GM18502 (cell line): Measurements from ENCODE around the gene HOXB9.

Experiments
- ATAC-seq: cut with Tn5 transposase; IDR thresholded peaks from one replicate; pipeline ENCODE4 v1.9.1; 2021; ENCODE audit warnings: mild to moderate bottlenecking; ENCODE audit not compliant: unreplicated experiment, poor library complexity

The HOXB9 gene

DNA sequence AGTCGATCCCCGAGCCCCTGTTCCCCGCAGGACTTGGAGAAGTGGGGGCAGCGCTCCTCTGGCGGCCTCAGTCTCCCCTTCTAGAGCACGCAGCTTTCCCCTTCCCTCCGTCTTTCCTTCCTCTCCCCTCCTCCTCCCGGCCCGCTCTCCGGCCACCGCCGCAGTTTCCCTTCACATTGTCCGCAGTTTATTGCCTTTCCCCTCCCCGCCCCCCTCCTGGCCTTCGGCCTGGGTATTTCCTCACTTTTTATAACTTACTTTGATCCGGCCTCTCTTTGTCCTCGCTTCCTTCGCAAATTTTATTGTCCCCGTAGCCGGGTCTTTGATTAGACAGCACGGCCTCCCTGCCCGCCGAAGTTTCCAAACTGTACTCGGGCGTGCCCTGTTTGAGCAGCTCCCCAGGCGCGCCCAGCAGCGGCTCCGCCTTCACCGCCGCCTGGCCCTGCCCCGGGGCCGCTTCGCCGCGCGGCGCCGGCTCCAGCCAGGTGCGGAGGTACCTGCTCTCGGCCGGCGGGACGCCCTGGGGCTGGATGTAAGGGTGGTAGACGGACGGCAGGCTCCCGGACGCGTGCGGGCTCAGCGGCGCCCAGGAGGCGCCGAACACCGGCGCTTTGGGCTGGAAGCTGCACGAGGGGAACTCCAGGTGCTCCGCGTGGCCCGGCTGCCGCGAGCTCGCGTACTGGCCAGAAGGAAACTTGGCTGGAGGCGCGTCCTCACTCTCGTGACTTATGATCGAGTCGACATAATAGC is 488 bp downstream of the HOXB9 start:
- no peak for ATAC-seq

DNA sequence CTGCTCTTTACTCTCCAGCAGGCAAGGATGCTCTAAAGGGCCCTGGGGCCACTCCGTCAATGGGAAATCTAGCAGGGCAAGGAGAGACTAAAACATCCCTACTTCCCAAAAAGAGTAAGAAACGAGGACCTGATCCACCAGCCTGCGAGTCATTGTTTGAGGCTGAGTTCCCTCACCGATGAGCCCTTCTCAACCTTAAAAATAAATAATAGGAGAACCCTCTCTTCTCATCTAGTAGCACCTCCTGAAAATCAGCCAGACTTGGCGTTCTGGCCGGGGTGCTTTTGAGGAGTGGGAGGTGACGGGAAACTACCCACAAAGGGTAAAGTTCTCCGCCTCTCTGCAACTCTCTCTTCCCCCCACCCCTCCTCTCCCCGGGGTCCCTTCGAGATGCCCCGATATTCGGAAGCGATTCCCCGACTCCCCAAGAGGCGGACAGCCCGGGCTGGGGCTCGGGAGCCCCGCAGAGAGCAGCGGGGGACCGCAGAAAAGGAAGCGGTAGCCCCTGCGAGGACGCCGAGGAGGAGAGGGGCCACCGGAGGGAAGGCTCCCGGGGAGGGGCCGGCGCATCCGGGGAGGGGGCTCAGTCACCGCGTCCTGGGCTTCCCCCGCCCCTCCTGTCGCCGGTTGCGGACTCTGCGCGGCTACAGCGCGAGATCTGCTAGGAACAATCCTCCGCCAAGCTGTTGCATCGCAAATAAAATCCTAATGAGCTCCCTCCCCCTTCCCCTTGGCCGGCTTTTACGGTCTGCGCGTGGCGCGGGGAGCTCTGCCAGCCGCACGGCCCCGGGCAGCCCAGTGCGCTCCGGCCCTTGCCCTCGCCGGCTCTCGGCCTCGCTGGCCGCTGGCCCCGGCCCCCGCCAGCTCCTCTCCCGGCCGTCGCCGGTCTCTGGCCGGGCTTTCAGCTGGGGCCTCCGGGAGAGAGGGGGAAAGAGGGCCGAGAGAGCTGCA is 1.3 kb downstream of the HOXB9 start:
- ATAC-seq = no peak

DNA sequence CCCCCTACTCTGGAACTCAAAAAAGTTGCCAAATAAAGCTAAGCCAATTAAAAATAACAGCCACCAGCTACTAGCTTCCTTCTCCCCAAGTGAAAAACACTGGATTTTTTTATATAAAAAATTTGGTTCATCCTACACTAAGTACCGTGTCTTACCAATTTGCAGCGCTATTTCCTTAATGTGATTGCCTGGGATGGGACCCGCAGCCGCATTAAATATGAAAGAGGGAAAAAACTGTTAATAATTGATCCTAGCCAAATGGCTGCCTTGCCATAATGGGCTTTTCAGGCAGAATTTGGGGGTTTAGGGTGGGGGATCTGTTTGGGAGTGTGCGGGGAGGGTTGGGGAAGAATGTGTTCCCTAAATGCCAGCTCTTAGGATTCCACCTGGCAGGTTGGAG is 2.0 kb downstream of the HOXB9 start:
- ATAC-seq = no peak

DNA sequence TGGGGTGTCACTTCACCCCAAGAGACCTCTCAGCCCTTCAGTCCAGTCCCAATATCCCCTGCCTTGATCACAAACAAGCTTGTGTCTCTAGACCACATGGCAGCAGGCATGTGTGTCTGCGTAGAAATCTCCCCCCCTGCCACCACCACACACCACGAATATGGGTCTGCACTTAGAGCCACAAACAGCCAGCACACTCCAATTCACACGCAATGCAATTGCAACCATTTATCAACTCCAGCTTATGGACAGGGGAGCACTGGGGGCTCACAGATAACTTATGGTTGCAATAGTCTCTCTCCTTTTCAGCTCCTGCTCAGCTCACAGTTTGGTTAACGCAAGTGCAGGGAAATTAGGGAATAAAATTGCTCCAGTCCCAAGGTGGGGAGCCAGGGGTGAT is 2.6 kb downstream of the HOXB9 start:
- ATAC-seq = no peak

DNA sequence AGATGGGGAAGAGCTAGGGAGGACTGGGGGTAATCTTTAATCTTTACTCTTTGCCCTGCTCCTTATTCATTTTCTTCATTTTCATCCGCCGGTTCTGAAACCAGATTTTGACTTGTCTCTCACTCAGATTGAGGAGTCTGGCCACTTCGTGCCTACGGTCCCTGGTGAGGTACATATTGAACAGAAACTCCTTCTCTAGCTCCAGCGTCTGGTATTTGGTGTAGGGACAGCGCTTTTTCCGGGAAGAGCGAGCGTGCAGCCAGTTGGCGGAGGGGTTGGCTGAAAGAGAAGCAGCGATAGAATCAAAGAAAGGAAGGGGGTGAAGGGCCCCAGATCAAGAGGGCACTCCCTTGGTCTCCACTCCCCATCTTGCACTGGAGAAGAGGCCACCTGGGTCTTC is 3.3 kb downstream of the HOXB9 start:
- no peak for ATAC-seq

- no peak for ATAC-seq
Observed at GRCh38 chr17:48621410-48622392, 4.5 kb downstream of the HOXB9 start.

DNA sequence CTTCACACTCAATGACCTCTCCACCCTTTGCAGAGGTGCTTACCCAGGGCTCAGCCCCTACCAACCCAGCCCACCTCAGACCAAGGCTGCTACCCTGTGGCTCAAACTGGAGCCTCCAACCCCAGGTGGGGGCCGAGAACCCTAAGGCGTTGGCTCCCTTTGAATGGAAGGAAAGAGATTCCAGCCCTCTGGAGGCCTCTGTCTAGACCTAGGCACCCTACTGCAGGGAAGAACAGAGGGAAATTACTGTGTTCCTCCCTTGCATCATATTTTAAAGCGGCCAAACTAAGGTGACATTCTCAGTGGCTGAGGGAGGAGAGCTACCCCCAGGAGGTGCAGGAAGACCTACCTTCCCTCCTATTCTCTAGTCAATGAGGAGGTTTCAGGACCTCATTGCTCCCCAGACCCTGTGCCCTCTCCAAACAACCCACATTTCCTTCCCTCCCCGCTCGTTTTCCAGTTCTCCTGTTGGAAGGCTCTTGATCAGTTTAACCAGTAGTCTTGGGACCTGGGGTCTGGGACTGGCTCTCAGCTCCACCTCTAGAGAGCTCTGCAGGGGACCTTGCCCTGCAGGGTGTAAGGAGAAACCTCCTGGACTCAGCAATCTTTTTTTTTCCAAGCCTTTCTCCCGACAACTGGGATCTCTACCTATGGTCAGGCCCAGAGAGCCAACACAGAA is 5.6 kb downstream of the HOXB9 start:
- ATAC-seq = no peak

DNA sequence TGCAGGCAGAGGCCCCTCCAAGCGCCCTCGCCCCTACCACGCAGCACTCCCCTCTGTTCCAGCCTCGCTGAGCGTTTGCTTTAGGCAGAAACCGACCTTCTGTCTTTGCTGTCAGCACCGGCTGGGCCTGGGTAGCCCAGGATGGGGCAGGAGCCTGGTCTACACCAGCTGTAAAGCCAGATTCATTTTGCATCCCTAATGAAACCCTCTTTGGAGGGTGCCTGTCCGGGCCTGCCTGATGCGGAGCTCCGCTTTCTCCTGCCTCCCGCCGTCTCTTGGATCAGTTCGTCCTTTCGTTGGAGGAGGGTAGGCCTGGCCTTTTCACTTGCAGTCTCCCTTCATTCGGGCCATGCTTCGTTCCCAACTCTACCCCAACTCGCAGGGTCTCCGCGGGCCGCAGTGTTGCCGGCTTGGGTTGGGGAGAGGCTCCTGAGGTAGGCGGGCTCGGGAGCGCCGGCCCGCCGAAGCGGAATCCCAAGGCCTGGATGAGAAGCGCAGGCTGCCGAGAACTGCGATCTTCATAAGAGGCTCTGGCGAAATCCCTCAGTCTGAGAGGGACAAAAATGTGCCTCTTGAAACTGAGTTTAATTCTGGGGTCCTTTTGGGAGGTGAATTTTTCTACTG is 6.2 kb downstream of the HOXB9 start:
- no peak for ATAC-seq

- ATAC-seq = no peak
Observed at GRCh38 chr17:48618256-48618896, 7.8 kb downstream of the HOXB9 start.

- ATAC-seq = no peak
Observed at GRCh38 chr17:48617471-48618255, 8.5 kb downstream of the HOXB9 start.

DNA sequence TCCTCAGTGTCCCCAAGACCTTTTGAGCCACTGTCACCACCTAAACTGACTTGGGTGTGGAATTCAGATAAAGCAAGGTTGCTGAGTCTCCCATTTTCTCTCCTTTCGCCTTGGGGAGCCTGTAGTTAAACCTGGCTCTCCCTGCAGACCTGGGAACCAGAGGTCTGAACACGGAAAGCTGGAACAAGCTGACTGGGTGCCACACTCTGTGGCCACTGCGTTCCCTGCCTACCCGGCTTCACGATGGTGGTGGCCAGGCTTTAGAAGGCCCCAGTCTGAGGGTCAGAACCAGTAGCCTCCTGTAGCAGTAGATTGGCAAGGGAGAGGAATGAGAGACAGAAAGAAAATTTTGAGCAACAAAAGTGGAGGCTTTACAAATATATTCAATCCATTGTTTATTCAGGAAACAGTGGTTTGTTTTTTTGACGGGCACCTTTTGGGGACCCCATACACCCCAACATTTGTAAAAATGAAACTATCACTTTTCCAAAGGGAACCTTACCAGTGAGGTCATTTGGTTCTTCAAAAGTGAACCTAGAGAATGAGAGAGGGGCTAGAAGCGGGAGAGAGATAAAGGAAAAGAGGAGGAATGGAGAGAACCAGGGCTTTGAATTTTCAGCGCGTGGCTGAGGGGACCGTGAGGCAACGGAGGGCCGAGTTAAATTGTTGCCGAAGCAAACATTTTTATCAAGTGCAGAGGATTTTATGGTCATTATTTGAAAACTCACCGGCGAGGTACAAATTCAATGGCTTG is 9.3 kb downstream of the HOXB9 start:
- no peak for ATAC-seq

- no peak for ATAC-seq
Observed at GRCh38 chr17:48615963-48616716, 10.0 kb downstream of the HOXB9 start.

- ATAC-seq = no peak
Observed at GRCh38 chr17:48615047-48615962, 10.9 kb downstream of the HOXB9 start, which contains the start of gene HOXB8. HOXB8 (minus strand) TSS chr17:48615292; CDS start chr17:48614704, 588 bp downstream.

DNA sequence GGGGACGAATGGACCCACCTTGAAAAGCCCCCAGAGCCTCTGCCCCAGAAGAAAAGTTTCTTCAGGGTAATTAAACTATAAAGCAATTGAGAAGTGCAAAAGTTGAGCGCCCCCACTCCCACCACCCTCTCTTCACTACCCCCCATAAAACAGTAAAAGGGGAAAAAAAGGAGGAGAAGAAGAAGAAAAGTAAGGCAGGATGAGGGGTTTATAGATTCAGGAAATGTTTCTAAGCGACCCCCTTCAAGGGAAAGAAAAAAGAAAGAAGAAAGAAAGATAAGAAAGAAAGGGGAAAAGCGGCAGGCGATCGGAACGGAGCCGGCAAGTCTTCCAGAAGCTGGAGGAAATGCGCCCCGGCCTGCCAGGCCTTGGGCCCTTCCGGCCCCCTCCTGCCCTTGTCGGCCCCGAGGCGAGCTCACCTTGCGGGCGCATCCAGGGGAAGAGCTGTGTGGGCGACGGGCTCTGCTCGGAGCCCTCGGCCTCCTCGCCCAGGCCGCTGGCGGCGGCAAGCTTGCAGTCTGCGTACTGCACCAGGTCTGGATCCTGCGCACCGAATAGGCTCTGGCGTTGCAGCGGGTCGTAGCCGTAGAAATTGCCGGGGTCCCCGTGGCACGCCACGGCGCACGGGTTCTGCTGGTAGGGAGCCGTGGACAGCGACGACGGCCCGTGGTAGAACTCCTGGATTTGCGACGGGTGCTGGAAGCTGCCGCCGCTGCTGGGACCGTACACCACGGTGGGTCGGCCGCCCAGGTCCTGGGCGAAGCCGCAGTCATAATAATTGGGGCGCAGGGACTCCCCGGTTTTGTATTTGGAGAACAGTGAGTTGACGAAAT is 12.1 kb downstream of the HOXB9 start:
- no peak for ATAC-seq
